ENCODE results near the gene PKD1L1.

GRCh38 chr7:47967708-47968107, 19.4 kb upstream of the PKD1L1 start:
- TF ChIP-seq POLR2AphosphoS5 (IDR thresholded peaks at IDR 0.05), result no peak
- TF ChIP-seq, protein P1, sequence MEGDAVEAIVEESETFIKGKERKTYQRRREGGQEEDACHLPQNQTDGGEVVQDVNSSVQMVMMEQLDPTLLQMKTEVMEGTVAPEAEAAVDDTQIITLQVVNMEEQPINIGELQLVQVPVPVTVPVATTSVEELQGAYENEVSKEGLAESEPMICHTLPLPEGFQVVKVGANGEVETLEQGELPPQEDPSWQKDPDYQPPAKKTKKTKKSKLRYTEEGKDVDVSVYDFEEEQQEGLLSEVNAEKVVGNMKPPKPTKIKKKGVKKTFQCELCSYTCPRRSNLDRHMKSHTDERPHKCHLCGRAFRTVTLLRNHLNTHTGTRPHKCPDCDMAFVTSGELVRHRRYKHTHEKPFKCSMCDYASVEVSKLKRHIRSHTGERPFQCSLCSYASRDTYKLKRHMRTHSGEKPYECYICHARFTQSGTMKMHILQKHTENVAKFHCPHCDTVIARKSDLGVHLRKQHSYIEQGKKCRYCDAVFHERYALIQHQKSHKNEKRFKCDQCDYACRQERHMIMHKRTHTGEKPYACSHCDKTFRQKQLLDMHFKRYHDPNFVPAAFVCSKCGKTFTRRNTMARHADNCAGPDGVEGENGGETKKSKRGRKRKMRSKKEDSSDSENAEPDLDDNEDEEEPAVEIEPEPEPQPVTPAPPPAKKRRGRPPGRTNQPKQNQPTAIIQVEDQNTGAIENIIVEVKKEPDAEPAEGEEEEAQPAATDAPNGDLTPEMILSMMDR (IDR thresholded peaks at IDR 0.05), result no peak
- no peak for TF ChIP-seq POLR2A (IDR thresholded peaks at IDR 0.05)

Data from sigmoid colon (tissue), 4 donors.